NOMO-1 treated with DMSO at 0.1 percent for 48 hours (cell line): ENCODE data around the gene SIX2.

Source experiments
- DNase-seq: peaks from one replicate; lab custom pipeline; 2025; ENCODE audit not compliant: unreplicated experiment; lab: John Stamatoyannopoulos, UW

The SIX2 gene

DNA sequence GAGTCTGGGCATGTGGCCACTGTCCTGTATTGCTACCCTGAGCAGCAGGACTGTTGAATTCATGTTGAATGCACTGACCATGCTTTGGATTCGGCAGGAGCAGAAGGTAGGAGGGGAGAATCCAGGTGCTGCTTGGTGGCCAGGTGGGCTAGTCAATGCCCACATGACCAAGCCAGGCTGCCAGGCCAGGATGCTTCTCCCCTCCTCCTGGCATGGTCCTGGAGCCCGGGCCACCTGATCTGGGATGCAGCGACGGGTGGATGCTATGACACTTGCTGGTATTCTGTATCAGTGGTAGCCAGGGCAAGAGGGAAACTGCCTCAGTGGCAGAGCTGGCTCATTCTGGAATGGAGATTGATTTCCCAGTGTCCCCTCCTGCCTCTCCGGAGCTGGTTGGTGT lies 14.8 kb upstream of the SIX2 start:
- no peak for DNase-seq

DNA sequence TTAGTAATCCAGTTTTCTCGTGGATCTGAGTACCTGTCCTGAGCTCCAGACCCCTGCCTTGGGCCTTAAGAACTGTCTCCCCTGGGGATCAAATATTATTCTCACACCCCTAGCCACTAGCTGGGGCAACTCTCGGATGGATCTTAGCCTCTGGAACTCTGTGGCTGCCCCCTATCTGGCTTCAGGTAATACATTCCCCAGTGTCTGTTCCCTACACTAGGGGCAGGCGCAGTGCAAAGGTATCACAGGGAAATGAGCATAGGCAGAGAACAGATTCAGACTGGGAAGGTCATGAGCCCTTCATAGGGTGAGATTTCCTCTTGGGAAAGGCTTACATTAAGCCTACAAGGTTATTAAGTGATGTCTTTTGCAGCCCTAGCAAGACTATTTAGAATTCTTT lies 11.2 kb upstream of the SIX2 start:
- no peak for DNase-seq

DNA sequence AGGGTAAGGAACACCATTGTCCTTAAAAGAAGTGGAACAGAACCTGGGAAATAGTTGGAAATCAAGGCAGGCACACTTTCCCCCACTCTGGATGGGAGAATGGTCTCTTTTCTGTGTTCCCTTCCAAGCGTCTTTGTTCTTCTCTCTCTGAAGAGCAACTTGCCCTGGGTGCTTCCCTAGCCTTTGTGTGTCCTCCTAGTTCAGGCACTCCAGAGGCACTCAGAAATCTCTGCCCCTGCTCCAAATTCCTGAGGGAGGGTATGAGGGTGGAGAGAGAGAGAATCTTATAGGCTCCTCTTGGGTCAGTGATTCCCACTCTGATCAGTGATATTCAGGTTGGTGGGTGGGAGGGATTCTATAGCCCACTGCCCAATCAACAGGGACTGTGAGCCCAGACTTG lies 8.8 kb upstream of the SIX2 start:
- no peak for DNase-seq

DNA sequence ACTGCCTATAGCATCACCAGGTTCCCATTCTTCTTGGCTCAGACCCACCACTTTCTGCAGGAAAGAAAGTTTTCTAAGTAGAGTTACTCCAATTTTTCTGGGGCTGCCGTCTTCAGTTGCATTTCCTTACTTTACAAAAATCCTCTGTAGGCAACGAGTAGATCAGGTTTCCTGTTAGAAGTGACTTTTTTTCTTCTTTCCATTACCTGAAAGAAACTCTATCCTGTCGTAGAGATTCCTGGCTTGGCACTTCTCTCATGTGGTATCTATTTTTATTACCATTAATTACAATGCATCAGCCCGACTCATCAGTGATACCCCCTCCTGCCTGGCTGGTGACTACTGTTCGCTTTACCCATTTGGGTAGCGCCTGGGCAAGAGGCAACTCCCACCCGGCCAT lies 5.6 kb upstream of the SIX2 start:
- DNase-seq: no peak

GRCh38 chr2:45014016-45014702 lies 4.9 kb upstream of the SIX2 start:
- no peak for DNase-seq

DNA sequence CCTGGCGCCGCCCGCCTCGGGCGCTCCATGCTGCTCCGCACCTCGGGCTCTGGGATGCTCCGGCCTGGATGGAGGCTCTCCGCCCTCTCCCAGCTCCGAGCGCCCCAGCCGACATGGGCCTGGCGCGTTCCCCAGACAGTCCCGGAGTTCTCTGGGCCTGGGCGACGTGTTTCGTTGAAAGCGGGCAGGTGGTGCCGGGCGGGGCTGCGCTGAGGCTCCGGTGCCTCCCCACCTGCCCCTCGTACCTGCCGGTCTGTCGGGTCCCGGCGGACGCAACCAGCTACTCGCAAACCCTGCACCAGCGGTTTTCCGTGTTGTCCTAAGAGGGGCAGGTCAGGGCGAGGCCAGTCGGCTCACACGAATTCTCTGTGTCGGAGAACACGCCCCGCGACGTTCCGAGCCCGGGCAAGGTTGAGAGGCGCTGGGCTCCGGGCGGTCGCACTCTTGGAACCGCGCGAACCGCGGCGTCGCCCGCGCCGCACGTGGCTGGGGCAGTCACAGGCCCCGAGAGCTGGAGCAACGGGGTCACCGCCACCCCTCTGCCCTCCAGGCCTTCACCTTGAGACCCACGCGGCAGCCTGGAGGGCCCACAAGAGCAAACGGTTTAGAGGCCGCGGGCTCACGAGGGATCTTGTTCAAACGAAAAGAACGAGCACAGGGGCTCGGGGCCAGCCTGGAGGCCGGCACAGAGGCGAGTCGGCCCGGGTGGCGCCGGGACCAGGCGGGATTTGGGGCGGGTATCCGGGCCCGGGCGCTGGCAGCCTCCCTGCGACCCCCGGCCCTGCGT lies 4.2 kb upstream of the SIX2 start:
- no peak for DNase-seq

- no peak for DNase-seq
Observed at GRCh38 chr2:45012733-45013132, 3.5 kb upstream of the SIX2 start.

- DNase-seq: no peak
Observed at GRCh38 chr2:45011621-45012602, 2.7 kb upstream of the SIX2 start.

DNA sequence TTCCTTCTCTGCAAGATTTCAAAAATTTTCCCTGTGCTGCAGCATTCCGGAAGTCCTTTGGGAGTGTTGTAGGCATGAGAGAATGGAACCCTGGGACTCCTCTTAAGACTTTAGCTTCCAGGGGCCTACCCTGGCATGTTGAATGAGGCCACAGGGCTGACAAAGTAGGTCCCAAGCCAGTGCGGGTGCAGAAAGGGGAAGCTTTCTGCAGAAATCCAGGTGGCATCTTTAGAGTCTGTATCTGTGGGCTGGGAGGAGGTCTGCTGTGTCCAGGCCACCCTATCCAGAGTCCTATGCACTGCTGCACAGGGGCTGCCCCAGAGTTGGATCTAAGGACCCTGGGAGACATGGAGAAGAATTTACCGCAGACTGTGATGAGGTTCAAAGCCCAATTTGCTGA lies 1.9 kb upstream of the SIX2 start:
- no peak for DNase-seq

- no peak for DNase-seq
Observed at GRCh38 chr2:45010702-45011012, 1.4 kb upstream of the SIX2 start.

DNA sequence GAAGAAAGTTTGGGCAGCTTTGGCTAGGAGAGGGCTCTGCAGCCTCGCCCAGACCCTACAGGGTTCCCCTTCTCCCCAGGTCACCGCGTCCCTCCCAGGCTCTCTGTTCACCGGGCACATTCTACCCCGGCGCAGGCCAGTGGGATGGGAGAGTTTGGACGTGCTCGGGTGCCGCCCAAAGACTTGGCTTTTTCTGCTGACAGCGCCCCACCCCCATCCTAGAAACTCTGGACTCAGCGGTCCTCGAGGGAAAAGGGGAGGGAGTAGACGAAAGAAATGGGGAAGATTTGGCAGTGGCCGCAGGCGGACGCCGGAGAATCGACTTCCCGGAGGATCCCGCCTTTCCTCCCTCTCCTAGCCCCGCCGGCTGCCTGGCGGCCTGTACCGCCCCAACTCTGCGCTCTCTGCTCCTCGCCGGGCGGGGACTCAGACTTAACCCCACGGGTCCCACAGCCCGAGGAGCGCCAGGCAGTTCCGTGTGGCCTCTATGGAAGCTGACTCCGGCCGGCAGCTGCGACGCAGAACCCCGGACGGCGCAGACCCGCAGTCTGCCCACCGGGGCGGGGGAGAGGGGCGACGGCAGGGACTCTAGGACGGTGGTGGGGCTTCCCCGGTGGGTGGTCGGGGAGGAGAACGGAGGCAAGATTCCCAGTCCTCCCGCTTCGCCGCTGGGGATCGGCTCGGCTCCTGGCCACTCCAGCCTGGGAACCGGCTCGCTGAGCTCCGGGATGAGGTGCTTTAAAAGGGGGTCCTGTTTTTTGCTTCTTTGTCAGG lies 863 bp upstream of the SIX2 start:
- no peak for DNase-seq

DNA sequence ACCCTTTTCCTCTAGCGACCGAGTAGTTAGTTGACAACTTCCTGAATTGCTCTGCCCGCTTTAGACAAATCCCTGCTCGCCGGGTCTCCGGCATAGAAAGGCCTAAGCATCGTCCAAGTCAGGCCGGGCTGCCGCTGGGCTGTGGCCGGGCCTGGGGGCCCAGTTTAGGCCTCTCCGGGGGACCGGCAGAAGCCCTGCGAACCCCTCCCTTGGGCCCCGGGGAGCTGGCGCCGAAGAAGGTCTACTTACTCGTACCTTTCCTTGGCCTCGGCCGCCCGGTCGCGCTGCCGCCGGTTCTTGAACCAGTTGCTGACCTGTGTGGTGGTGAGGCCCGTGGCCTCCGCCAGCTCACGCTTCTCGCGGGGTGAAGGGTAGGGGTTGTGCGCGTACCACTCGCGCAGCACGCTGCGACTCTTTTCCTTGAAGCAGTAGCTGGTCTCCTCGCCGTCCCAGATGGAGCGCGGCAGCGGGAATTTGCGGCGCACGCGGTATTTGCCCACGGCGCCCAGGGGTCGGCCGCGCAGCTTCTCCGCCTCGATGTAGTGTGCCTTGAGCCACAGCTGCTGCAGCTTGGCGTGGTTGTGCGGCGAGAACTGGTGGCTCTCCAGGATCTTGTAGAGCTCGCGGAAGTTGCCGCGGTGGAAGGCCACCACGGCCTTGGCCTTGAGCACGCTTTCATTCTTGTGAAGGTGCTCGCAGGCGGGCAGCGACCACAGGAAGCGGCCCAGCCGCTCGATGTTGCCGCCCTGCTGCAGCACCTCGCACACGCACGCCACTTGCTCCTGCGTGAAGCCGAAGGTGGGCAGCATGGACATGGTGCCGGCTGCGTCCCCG lies 739 bp downstream of the SIX2 start:
- DNase-seq: no peak

DNA sequence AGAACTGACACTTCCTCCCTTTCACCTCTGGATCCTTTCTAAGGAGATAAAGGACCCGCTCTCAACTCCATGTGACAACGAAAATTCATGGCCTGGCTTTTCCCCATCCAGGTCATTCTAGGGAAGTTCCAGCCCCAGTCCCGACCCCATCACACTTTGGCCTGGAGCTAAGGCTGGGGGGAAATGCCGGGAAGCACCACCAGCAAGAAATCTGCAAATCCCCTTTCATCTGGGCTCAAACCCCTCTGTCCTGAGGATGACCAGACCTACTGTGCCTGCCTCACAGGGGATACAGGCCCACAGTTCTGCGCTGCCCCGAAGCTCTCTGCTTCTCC lies 1.3 kb downstream of the SIX2 start:
- DNase-seq: no peak

- DNase-seq: no peak
Observed at GRCh38 chr2:45006942-45007287, 2.3 kb downstream of the SIX2 start.

DNA sequence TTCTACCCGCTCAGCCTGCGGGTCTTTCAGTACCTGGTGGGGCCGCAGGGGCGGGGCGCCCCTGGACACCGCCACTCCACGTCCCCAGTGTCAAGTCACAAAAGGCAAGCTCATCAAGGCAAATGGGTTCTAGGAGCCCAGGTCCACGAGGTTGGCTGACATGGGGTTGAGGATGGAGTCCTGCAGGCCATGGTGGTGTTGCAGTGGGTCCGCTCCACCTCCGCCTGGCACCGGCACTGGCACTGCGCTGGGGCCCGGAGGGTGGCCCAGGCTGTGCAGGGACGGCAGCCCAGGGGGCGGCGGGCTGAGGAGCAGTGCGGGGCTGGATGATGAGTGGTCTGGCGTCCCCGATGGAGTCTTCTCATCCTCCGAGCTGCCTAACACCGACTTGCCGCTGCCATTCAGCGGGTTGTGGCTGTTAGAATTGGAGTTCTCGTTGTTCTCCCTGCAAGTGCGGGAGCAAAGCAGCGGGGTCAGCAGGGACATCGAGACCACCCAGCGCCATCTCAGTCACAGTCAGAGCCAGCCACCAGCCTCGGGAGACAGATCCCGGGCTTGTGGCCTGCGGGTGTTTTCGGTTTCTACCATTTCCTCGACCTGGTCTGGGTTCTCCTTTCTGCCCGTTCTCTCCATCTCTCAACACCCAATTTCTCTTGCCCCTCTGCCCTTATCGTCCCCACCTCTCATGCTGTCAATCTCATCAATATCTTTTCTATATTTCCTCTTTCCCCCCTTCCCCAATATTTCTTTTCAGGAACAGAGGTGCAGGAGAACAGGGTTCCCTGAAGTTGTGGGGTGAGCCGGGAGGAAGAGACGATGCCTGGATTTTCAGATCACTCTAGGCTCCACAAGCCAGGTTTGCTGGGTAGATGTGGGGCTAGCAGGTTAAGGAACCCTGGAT lies 3.0 kb downstream of the SIX2 start:
- DNase-seq: no peak

DNA sequence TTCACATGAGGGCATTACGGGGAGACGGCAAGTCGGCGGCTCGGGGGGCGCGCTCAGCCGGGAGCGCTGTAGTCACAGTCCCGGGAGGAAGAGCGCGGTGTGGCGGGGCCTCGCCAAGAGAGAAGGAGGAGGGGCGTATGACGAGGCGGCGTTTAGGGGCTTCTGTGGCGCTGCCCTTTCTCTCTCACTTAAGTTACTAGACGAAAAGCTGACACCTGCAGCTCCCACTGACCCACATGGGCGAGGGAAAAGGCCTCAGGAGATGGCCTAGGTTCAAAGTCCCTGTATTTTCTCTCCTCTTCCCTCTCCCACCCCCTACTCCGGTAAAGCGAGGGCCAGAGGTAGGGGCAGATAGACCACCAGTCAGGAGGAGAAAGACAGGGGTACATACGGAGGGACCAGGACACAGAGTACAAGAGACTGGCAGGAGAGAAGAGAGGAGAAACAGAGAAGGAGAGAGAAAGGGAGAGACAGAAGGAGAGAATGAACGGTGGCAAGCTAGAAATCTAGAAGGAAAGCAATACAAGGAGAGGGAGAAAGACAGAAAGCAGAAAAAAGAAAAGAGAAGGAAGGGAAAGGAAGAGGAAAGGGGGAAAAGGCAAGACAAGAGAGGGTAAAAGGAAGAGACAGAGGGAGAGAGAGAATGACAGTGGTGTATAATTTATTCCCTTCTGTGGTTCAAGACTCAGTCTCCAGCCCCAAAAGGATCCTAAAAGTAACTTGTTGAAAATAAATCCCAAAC lies 3.8 kb downstream of the SIX2 start:
- no peak for DNase-seq

GRCh38 chr2:45004562-45005191 lies 4.6 kb downstream of the SIX2 start:
- no peak for DNase-seq
